Loucy (cell line): ENCODE data around the gene GIPC3.
"Not testable (repeated sequence)": the region's sequence is repeated elsewhere in the genome, so short reads cannot be mapped to it uniquely, and the experiment has no call there.

ENCODE experiments used
- H2AFZ ChIP-seq: fragments of 200-600 bp; sonication (generic); 2 replicates; pipeline ENCODE4 v1.6.0; 2016; ENCODE audit warnings: antibody characterized with exemption, mild to moderate bottlenecking, low read length, moderate library complexity
- H3F3A ChIP-seq: fragments of 200-600 bp; 2 replicates; pipeline ENCODE4 v1.6.0; 2016; ENCODE audit warnings: antibody characterized with exemption, low read depth, mild to moderate bottlenecking
- H3K27me3 ChIP-seq: fragments of 200-600 bp; sonication (generic); 2 replicates; pipeline ENCODE4 v1.6.1; 2014; ENCODE audit warnings: low read length, mild to moderate bottlenecking; ENCODE audit not compliant: insufficient read depth, poor library complexity, severe bottlenecking
- H3K36me3 ChIP-seq: fragments of 200-600 bp; sonication (generic); 2 replicates; pipeline ENCODE4 v1.6.1; 2016; ENCODE audit warnings: low read length; ENCODE audit not compliant: insufficient read depth
- H3K4me1 ChIP-seq: fragments of 200-600 bp; sonication (generic); 2 replicates; pipeline ENCODE4 v1.5.1; 2014; ENCODE audit warnings: low read length, mild to moderate bottlenecking; ENCODE audit not compliant: insufficient read depth, poor library complexity, severe bottlenecking
- H3K4me2 ChIP-seq: fragments of 200-600 bp; sonication (generic); 2 replicates; pipeline ENCODE4 v1.6.0; 2014; ENCODE audit warnings: antibody characterized with exemption, low read length, low read depth, mild to moderate bottlenecking; ENCODE audit not compliant: poor library complexity, severe bottlenecking
- H3K4me3 ChIP-seq: fragments of 200-600 bp; sonication (generic); 2 replicates; pipeline ENCODE4 v1.5.1; 2014; ENCODE audit warnings: low read length, mild to moderate bottlenecking, mixed read lengths; ENCODE audit not compliant: poor library complexity, severe bottlenecking
- H3K79me2 ChIP-seq: fragments of 200-600 bp; sonication (generic); 2 replicates; pipeline ENCODE4 v1.6.1; 2014; ENCODE audit warnings: low read length; ENCODE audit not compliant: insufficient read depth
- H3K9ac ChIP-seq: fragments of 200-600 bp; sonication (generic); 2 replicates; pipeline ENCODE4 v1.6.0; 2014; ENCODE audit warnings: mild to moderate bottlenecking, low read depth, low read length, moderate library complexity; ENCODE audit not compliant: poor library complexity, severe bottlenecking
- H3K9me2 ChIP-seq: fragments of 200-600 bp; sonication (generic); replicated peaks from 2 replicates; pipeline ENCODE4 v1.6.1; 2016; ENCODE audit warnings: low read depth, low read length, mixed read lengths
- H3K9me3 ChIP-seq: fragments of 200-600 bp; sonication (generic); 2 replicates; pipeline ENCODE4 v1.6.1; 2014; ENCODE audit warnings: mild to moderate bottlenecking, antibody characterized with exemption, low read length, low read depth; ENCODE audit not compliant: insufficient read depth
- H4K20me1 ChIP-seq: fragments of 200-600 bp; sonication (generic); 2 replicates; pipeline ENCODE4 v1.6.0; 2014; ENCODE audit warnings: antibody characterized with exemption, low read length, mild to moderate bottlenecking; ENCODE audit not compliant: insufficient read depth, poor library complexity, severe bottlenecking
- EZH2phosphoT487 ChIP-seq: fragments of 200-600 bp; IDR thresholded peaks from 2 replicates; pipeline ENCODE4 v1.6.1; 2018; ENCODE audit warnings: antibody characterized with exemption, mild to moderate bottlenecking, moderate library complexity, borderline replicate concordance
- TF ChIP-seq, protein P1 (sequence below): fragments of 200-600 bp; sonication (generic); conservative IDR thresholded peaks from 2 replicates; pipeline ENCODE4 v1.5.1; 2014; ENCODE audit warnings: mild to moderate bottlenecking, antibody characterized with exemption, low read length

Gene GIPC3

DNA sequence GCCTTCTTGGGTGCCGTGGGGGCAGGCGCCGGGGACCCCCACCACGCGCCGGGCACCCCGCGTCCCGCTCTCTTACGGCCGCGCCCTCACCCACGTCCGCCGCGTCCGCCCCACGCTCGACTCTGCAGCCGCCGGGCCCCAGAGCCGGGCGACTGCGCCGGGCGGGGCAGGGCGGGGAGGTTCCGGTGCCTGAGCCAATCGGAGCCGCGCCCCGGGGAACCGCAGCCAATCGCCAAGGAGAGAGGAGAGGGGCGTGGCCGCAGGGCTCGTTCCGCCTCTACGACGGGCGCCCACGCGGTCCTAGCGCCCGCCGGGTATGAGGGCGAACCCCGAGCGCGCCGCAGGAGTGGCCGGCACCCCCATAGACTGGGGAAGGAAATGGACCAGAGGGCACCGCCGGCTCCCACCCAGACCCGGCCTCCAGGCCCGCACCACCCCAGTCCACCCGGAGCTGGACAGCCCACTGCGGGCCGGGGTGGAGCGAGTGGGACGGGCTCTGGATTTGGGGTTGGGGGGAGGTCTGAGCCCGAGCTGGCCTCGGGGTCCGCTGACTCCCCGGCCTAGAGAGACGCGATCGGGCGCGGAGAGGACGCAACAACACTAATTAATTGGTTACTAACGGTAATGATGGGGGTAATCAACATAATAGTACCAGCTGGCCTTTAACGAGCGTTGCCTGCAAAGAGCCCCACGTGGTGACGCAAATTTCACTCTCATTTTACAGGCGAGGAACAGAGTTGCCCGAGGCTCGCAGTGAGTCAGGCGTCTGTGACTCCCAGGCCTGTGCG, 27.6 kb upstream of the GIPC3 start, which contains the start of gene MFSD12:
Gene MFSD12 (minus strand): TSS at position 126 of the 788 bp plus-strand sequence. CDS start 183 bp downstream, outside the sequence.
- Histone ChIP-seq H3F3A (no peaks in the 10 kb centered on the region), H3K4me2 (peak within 1 kb of the TSS; percentile 80), H2AFZ (peak within 1 kb of the TSS; percentile 86), H3K9me3 (no peaks in the 10 kb centered on the region), H3K9me2 (no peaks in the 10 kb centered on the region), H3K27me3 (no peaks in the 10 kb centered on the region), H3K4me1 (peaks cover 29% of the 10 kb centered on the region), H3K36me3 (no peaks in the 10 kb centered on the region), H3K79me2 (peaks cover 30% of the 10 kb centered on the region; the same call in 1 of the 2 replicates), H3K9ac (peak within 1 kb of the TSS; percentile 67), H4K20me1 (peaks cover 10% of the 10 kb centered on the region), H3K4me3 (peak within 1 kb of the TSS; percentile 83)
- TF ChIP-seq, protein P1, sequence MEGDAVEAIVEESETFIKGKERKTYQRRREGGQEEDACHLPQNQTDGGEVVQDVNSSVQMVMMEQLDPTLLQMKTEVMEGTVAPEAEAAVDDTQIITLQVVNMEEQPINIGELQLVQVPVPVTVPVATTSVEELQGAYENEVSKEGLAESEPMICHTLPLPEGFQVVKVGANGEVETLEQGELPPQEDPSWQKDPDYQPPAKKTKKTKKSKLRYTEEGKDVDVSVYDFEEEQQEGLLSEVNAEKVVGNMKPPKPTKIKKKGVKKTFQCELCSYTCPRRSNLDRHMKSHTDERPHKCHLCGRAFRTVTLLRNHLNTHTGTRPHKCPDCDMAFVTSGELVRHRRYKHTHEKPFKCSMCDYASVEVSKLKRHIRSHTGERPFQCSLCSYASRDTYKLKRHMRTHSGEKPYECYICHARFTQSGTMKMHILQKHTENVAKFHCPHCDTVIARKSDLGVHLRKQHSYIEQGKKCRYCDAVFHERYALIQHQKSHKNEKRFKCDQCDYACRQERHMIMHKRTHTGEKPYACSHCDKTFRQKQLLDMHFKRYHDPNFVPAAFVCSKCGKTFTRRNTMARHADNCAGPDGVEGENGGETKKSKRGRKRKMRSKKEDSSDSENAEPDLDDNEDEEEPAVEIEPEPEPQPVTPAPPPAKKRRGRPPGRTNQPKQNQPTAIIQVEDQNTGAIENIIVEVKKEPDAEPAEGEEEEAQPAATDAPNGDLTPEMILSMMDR: no peak
- TF ChIP-seq EZH2phosphoT487: no peak

GRCh38 chr19:3563709-3564524, 21.4 kb upstream of the GIPC3 start:
- Histone ChIP-seq H3F3A (no peaks in the 10 kb centered on the region), H3K36me3 (no peaks in the 10 kb centered on the region), H3K9ac (no peak overlapping the region), H3K27me3 (no peaks in the 10 kb centered on the region), H3K9me3 (no peaks in the 10 kb centered on the region), H3K4me3 (no peak overlapping the region), H4K20me1 (no peaks in the 10 kb centered on the region), H3K4me2 (no peak overlapping the region), H3K9me2 (no peaks in the 10 kb centered on the region), H3K79me2 (no peaks in the 10 kb centered on the region), H2AFZ (no peak overlapping the region), H3K4me1 (no peaks in the 10 kb centered on the region)
- TF ChIP-seq, protein P1: no peak
- TF ChIP-seq EZH2phosphoT487: no peak

DNA sequence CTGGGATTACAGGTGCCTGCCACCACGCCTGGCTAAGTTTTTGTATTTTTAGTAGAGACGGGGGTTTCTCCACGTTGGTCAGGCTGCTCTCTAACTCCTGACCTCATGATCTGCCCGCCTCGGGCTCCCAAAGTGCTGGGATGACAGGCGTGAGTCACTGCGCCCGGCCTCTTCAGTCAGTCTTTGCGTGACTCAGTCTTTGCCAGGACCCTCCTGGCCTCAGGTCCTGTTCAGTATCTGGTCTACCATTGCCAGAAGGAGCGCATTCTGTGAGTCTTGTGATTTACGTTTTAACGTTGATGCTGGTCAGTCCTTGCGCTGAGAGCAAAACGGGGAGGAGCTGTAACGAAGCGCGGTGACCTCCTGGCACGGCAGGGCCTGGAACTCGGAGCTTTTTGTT, 20.1 kb upstream of the GIPC3 start:
- TF ChIP-seq EZH2phosphoT487: no peak
- TF ChIP-seq, protein P1: no peak
- no peak overlapping the region for H2AFZ ChIP-seq
- no peak overlapping the region for H3K9ac ChIP-seq
- H3K36me3 ChIP-seq: no peaks in the 10 kb centered on the region
- H3F3A ChIP-seq: no peaks in the 10 kb centered on the region
- no peaks in the 10 kb centered on the region for H3K79me2 ChIP-seq
- H3K27me3 ChIP-seq: no peaks in the 10 kb centered on the region
- H4K20me1 ChIP-seq: no peaks in the 10 kb centered on the region
- H3K4me3 ChIP-seq: no peak overlapping the region
- H3K9me2 ChIP-seq: no peaks in the 10 kb centered on the region
- no peak overlapping the region for H3K4me2 ChIP-seq
- no peaks in the 10 kb centered on the region for H3K9me3 ChIP-seq
- no peaks in the 10 kb centered on the region for H3K4me1 ChIP-seq

- H3K79me2 ChIP-seq, H3K27me3 ChIP-seq, H3K9me2 ChIP-seq, H2AFZ ChIP-seq, H3K9ac ChIP-seq, H3K4me2 ChIP-seq, H3F3A ChIP-seq, H3K9me3 ChIP-seq, H3K4me1 ChIP-seq, H3K36me3 ChIP-seq, H3K4me3 ChIP-seq: not testable (repeated sequence)
- H4K20me1 ChIP-seq: peaks cover 19% of the 10 kb centered on the region
These were observed 15.2 kb upstream of the GIPC3 start for GRCh38 chr19:3570042-3570441.
